Naive thymus-derived CD4-positive, alpha-beta T cell (primary cell): ENCODE measurements around the gene MRPL41. TPM values are rescaled to one million over a fixed set of nuclear protein-coding genes. Genes with fewer than 3 reads are reported as not detected.
"Not testable (repeated sequence)": the region's sequence is repeated elsewhere in the genome, so short reads cannot be mapped to it uniquely, and the experiment has no call there.

ENCODE experiments used
- ATAC-seq: fragments of 150-1000 bp; cut with Tn5 transposase; 2 replicates; pipeline ENCODE4 v1.10.0; 2021; ENCODE audit warnings: mild to moderate bottlenecking, moderate library complexity
- CTCF ChIA-PET: fragments of 350-600 bp; sonication (Branson Sonifier 250); formaldehyde crosslinking; loops from one replicate; lab custom pipeline; 2021; ENCODE audit warnings: antibody characterized with exemption; lab: Charles Lee
- POLR2A ChIA-PET: fragments of 350-600 bp; sonication (Branson Sonifier 250); formaldehyde crosslinking; loops from one replicate; lab custom pipeline; 2021; ENCODE audit warnings: antibody characterized with exemption, inconsistent platforms; lab: Charles Lee
- DNase-seq, 9 donors: peaks; one replicate each; pipeline versions ENCODE4 v3.0.0 to v3.0.0-alpha.2; 2020 to 2022; ENCODE audit warnings: mixed read lengths in 1 of 9
- H3K27ac ChIP-seq: one replicate; pipeline ENCODE4 v1.7.0; 2013; ENCODE audit warnings: mild to moderate bottlenecking, low read depth, low read length, moderate library complexity
- H3K27me3 ChIP-seq, 2 donors: one replicate each; pipeline ENCODE4 v1.7.0; 2013; ENCODE audit warnings: low read length in 2 of 2, mild to moderate bottlenecking in 2 of 2, moderate library complexity in 2 of 2; ENCODE audit not compliant: control insufficient read depth in 2 of 2, insufficient read depth in 2 of 2
- H3K36me3 ChIP-seq, 3 experiments: 1 replicate in 2 of 3; 2 replicates in 1 of 3; pipeline ENCODE4 v1.7.0; 2013; ENCODE audit warnings: low read length in 3 of 3, mild to moderate bottlenecking in 3 of 3, moderate library complexity in 1 of 3; ENCODE audit not compliant: insufficient read depth in 3 of 3, control insufficient read depth in 2 of 3
- H3K4me1 ChIP-seq, 2 donors: one replicate each; pipeline ENCODE4 v1.7.0; 2013; ENCODE audit warnings: low read length in 2 of 2, mild to moderate bottlenecking in 2 of 2, moderate library complexity in 1 of 2; ENCODE audit not compliant: control insufficient read depth in 2 of 2, insufficient read depth in 2 of 2
- H3K4me3 ChIP-seq: 2 replicates; pipeline ENCODE4 v1.7.0; 2013; ENCODE audit warnings: mild to moderate bottlenecking, low read length
- H3K9me3 ChIP-seq, 3 experiments: 1 replicate in 2 of 3; 2 replicates in 1 of 3; pipeline ENCODE4 v1.7.0; 2013; ENCODE audit warnings: low read length in 3 of 3; ENCODE audit not compliant: control insufficient read depth in 2 of 3
- H3K27ac Mint-ChIP-seq, 9 donors: one replicate each; pipeline ENCODE4 v1.8.0; 2020 to 2022; ENCODE audit warnings: mixed read lengths in 9 of 9, mild to moderate bottlenecking in 8 of 9, moderate library complexity in 5 of 9, inconsistent platforms in 2 of 9
- H3K27me3 Mint-ChIP-seq, 5 donors: one replicate each; pipeline ENCODE4 v1.8.0; 2021 to 2022; ENCODE audit warnings: mixed read lengths in 5 of 5, mild to moderate bottlenecking in 1 of 5
- H3K36me3 Mint-ChIP-seq, 5 donors: one replicate each; pipeline ENCODE4 v1.8.0; 2020 to 2022; ENCODE audit warnings: mixed read lengths in 5 of 5, mild to moderate bottlenecking in 3 of 5, inconsistent platforms in 1 of 5
- H3K4me1 Mint-ChIP-seq, 7 donors: one replicate each; pipeline ENCODE4 v1.8.0; 2020 to 2022; ENCODE audit warnings: mixed read lengths in 7 of 7, mild to moderate bottlenecking in 3 of 7, inconsistent platforms in 1 of 7
- H3K4me3 Mint-ChIP-seq, 10 donors: one replicate each; pipeline ENCODE4 v1.8.0; 2020 to 2022; ENCODE audit warnings: mild to moderate bottlenecking in 10 of 10, mixed read lengths in 10 of 10, moderate library complexity in 6 of 10, inconsistent platforms in 2 of 10
- H3K9me3 Mint-ChIP-seq, 11 donors: one replicate each; pipeline ENCODE4 v1.8.0; 2020 to 2022; ENCODE audit warnings: mixed read lengths in 11 of 11, mild to moderate bottlenecking in 4 of 11, inconsistent platforms in 1 of 11, moderate library complexity in 1 of 11
- intact Hi-C, 2 donors: fragments of 100-400 bp; cut with micrococcal nuclease; formaldehyde crosslinking; loops; one replicate each; pipeline ENCODE4 v1.15.1; 2023
- polyA plus RNA-seq, 2 donors: library from polyadenylated mRNA; unstranded; fragments of 300-500 nt; fragmentation: Illumina TruSeq; gene quantifications; one replicate each; pipeline ENCODE4 v1.2.3, GENCODE V29; 2021
- total RNA-seq, 6 experiments: library from RNA in 5 of 6; stranded (reverse) in 5 of 6; gene quantifications; 1 replicate in 5 of 6; 2 replicates in 1 of 6; pipeline ENCODE4 v1.2.3 and lab custom pipeline; 2021 to 2026

Gene MRPL41
- total and polyA plus RNA-seq, 7 experiments from 2014 or later: 36.3 to 102 (median 52.5) TPM

GRCh38 chr9:137514691-137515337, 36.9 kb upstream of the MRPL41 start:
- Mint-ChIP-seq H3K27ac (no peak overlapping the region), H3K27me3 (no peaks in the 10 kb centered on the region), H3K36me3 (peaks cover 0 to 5% (median 0%) of the 10 kb centered on the region in 5 donors), H3K4me3 (no peak overlapping the region), H3K4me1 (peaks cover 0 to 7% (median 5%) of the 10 kb centered on the region in 7 donors), H3K9me3 (no peaks in the 10 kb centered on the region)
- Histone ChIP-seq H3K4me1 (no peaks in the 10 kb centered on the region), H3K27ac (no peak overlapping the region), H3K9me3 (no peaks in the 10 kb centered on the region), H3K36me3 (no peaks in the 10 kb centered on the region), H3K27me3 (no peaks in the 10 kb centered on the region), H3K4me3 (no peak overlapping the region)
- ChIA-PET POLR2A (no interaction called here), CTCF (no interaction called here)
- DNase-seq (no peak), ATAC-seq (no peak)
- intact Hi-C loops: no loop called here

- DNase-seq (no peak), ATAC-seq (no peak)
- peaks cover 0 to 5% (median 0%) of the 10 kb centered on the region in 5 donors for H3K36me3 Mint-ChIP-seq
- ChIA-PET POLR2A (no interaction called here), CTCF (no interaction called here)
- H3K27ac Mint-ChIP-seq: no peak overlapping the region
- Histone ChIP-seq H3K36me3 (no peaks in the 10 kb centered on the region), H3K4me3 (no peak overlapping the region), H3K27me3 (no peaks in the 10 kb centered on the region), H3K27ac (no peak overlapping the region), H3K9me3 (no peaks in the 10 kb centered on the region), H3K4me1 (no peaks in the 10 kb centered on the region)
- H3K9me3 Mint-ChIP-seq: no peaks in the 10 kb centered on the region
- H3K27me3 Mint-ChIP-seq: no peaks in the 10 kb centered on the region
- intact Hi-C loops: no loop called here
- H3K4me1 Mint-ChIP-seq: peaks cover 0 to 6% (median 5%) of the 10 kb centered on the region in 7 donors
- H3K4me3 Mint-ChIP-seq: no peak overlapping the region
Measured at GRCh38 chr9:137515338-137515724, 36.3 kb upstream of the MRPL41 start.

DNA sequence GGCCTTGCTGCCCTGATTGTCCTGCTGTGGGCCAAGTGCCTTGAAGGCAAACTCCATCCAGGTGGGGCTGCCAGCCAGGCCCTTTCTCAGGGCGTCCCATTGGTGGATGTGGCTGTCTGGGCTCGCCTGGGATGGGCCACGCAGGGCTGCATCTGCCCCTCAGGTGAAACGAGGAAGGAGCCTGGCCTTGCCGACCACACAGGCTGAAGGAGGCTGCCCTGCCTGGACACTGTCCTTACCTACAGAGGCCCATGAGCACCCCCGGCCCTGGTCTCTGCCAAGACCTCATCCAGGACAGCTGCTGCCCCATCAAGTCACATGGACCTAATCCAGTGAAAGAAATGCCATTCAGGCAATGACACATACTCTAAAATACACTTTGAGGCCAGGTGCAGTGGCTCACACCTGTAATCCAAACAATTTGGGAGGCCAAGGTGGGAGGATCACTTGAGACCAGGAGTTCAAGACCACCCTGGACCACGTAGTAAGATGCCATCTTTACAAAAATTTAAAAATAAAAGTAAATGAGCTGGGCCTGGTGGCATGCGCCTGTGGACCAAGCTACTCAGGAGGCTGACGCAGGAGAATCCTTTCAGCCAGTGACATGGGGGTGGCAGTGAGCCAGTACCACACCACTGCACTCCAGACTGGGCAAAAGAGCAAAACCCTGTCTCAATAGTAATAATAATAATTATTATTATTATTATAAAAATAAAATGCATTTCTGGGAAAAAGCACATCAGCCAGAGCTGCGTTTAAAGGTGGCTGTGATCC, 35.3 kb upstream of the MRPL41 start:
- intact Hi-C loops: no loop called here
- peaks cover 0 to 5% (median 0%) of the 10 kb centered on the region in 5 donors for H3K36me3 Mint-ChIP-seq

DNA sequence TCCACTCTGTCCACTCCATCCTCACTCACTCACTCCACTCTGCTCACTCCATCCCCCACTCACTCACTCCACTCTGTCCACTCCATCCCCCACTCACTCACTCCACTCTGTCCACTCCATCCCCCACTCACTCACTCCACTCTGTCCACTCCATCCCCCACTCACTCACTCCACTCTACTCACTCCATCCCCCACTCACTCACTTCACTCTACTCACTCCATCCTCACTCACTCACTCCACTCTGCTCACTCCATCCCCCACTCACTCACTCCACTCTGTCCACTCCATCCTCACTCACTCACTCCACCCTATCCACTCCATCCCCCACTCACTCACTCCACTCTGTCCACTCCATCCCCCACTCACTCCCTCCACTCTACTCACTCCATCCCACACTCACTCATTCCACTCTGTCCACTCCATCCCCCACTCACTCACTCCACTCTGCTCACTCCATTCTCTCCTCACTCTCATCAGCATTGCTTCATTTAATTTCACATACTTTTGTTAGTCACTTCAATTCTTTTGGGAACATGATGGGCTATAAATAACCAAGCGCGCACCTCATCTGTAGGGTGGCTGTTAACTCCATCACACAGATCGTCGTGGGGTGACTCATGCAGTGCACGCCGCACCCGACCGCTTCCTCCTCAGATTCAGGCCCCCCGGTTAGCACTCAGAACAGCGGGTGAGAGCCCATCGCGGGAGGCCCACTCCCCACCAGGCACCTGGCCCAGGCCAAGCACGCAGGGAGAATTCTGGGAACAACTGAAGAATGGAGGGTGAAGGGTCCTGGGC, 32.8 kb upstream of the MRPL41 start:
- H3K27me3 Mint-ChIP-seq, H3K4me1 ChIP-seq, H3K27ac ChIP-seq, ATAC-seq, H3K27me3 ChIP-seq, H3K27ac Mint-ChIP-seq, CTCF ChIA-PET, intact Hi-C loops, H3K4me3 ChIP-seq, DNase-seq, H3K9me3 Mint-ChIP-seq, H3K4me1 Mint-ChIP-seq, H3K9me3 ChIP-seq, H3K36me3 ChIP-seq, POLR2A ChIA-PET, H3K36me3 Mint-ChIP-seq: not testable (repeated sequence)
- peak overlapping the region in 1 of 10 donors; percentile 51 for H3K4me3 Mint-ChIP-seq

More for the DNA sequence above, 35.3 kb upstream of the MRPL41 start:
- Mint-ChIP-seq H3K27ac (no peak overlapping the region), H3K4me1 (peaks cover 0 to 6% (median 5%) of the 10 kb centered on the region in 7 donors), H3K27me3 (no peaks in the 10 kb centered on the region), H3K9me3 (no peaks in the 10 kb centered on the region), H3K4me3 (no peak overlapping the region)
- H3K27me3 ChIP-seq: no peaks in the 10 kb centered on the region
- no peak overlapping the region for H3K27ac ChIP-seq
- no peak overlapping the region for H3K4me3 ChIP-seq
- no peak for ATAC-seq
- POLR2A ChIA-PET: no interaction called here
- H3K36me3 ChIP-seq: no peaks in the 10 kb centered on the region
- no peak for DNase-seq
- H3K4me1 ChIP-seq: no peaks in the 10 kb centered on the region
- CTCF ChIA-PET: no interaction called here
- no peaks in the 10 kb centered on the region for H3K9me3 ChIP-seq

DNA sequence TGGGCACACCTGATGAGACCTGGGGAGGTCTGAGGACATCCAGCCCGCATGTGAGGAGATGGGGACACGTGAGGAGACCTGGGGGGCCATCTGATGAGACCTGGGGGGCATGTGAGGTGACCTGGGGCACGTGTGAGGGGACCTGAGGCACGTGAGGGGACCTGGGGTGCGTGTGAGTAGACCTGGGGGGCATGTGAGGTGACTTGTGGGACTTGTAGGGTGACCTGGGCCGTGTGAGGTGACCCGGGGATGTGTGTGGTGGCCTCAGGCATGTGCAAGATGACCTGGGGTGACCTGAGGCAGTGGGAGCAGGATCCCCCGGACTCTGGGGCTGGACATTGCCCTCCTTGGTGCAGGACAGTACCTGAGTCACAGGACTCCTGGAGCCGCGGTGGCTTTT, 32.1 kb upstream of the MRPL41 start:
- CTCF ChIA-PET: no interaction called here
- intact Hi-C loops: no loop called here

GRCh38 chr9:137520614-137521404, 30.9 kb upstream of the MRPL41 start:
- Mint-ChIP-seq H3K4me1 (peaks cover 0 to 7% (median 5%) of the 10 kb centered on the region in 7 donors), H3K27me3 (no peaks in the 10 kb centered on the region), H3K4me3 (no peak overlapping the region), H3K36me3 (no peaks in the 10 kb centered on the region), H3K9me3 (no peaks in the 10 kb centered on the region), H3K27ac (peak overlapping the region in 1 of 9 donors; percentile 26)
- no peak for ATAC-seq
- DNase-seq: no peak
- Histone ChIP-seq H3K27ac (no peak overlapping the region), H3K36me3 (no peaks in the 10 kb centered on the region), H3K4me3 (no peak overlapping the region), H3K27me3 (no peaks in the 10 kb centered on the region), H3K9me3 (no peaks in the 10 kb centered on the region), H3K4me1 (no peaks in the 10 kb centered on the region)
- intact Hi-C loops: no loop called here
- ChIA-PET CTCF (interaction anchor here (1.0 to 1.2 kb wide), 2 partner anchors 12 to 219 kb away, joined by 3 to 4 read pairs; partner anchors contain the start of gene NRARP), POLR2A (no interaction called here)

More for the DNA sequence above, 32.1 kb upstream of the MRPL41 start:
- H3K27me3 ChIP-seq: no peaks in the 10 kb centered on the region
- no peak for DNase-seq
- Mint-ChIP-seq H3K27ac (no peak overlapping the region), H3K36me3 (no peaks in the 10 kb centered on the region), H3K4me1 (peaks cover 0 to 2% (median 0%) of the 10 kb centered on the region in 7 donors), H3K4me3 (peak overlapping the region in 1 of 10 donors; percentile 51), H3K27me3 (no peaks in the 10 kb centered on the region), H3K9me3 (no peaks in the 10 kb centered on the region)
- H3K36me3 ChIP-seq: no peaks in the 10 kb centered on the region
- H3K9me3 ChIP-seq: no peaks in the 10 kb centered on the region
- H3K27ac ChIP-seq: no peak overlapping the region
- ATAC-seq: no peak
- H3K4me1 ChIP-seq: no peaks in the 10 kb centered on the region
- H3K4me3 ChIP-seq: no peak overlapping the region
- POLR2A ChIA-PET: no interaction called here
